ENCODE measurements around the gene LAMC1. TPM values are rescaled to one million over a fixed set of nuclear protein-coding genes. Genes with fewer than 3 reads are reported as not detected.

LAMC1 gene
- total and polyA plus RNA-seq, 4 donors, result 23.4 to 272 (median 116) TPM

DNA sequence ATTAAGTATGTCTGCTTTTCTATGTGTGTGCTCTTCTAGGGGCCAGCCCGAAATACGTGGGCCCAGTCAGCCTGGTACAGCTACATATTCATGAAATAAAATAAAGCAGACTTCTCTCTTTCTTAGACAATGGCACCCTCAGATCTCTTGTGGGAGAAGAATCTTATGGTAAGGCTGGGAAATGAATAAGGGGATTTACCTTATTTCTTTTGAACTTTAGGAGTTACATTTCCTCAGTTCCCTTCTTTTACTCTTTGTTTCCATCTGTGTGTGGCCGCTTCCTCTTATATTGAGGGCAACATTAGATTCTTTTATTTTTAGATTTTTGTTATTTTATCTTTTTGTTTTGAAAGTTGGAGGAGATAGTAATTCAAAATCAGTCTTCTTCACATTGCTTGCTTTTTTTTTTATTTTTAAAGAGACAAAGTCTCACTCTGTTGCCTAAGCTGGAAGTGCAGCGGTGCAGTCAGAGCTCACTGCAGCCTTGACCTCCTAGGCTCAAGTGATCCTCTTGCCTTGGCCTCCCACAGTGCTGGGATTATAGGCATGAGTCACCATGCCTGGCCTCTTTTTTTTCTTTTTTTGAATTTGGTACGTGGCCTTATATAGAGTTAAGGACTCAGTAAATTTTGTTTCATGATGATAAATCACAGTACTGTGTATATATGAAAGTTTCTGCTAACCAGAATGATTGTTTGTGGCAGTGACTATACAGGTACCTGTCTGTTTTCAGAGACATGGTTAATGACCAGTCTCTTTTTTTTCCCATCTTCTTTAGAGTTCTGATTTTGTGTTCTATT, 9.1 kb downstream of the LAMC1 start:
- H3K4me3 ChIP-seq, result no peak overlapping the region
- DNase-seq, result no peak
- no peak for ATAC-seq (ENCODE audit: insufficient read depth, low FRiP score)
- no peaks in the 10 kb centered on the region for H3K9me3 ChIP-seq (ENCODE audit: control insufficient read depth in 4 of 4, insufficient read depth in 3 of 4, low read length in 3 of 4)
- TF ChIP-seq, protein P1, sequence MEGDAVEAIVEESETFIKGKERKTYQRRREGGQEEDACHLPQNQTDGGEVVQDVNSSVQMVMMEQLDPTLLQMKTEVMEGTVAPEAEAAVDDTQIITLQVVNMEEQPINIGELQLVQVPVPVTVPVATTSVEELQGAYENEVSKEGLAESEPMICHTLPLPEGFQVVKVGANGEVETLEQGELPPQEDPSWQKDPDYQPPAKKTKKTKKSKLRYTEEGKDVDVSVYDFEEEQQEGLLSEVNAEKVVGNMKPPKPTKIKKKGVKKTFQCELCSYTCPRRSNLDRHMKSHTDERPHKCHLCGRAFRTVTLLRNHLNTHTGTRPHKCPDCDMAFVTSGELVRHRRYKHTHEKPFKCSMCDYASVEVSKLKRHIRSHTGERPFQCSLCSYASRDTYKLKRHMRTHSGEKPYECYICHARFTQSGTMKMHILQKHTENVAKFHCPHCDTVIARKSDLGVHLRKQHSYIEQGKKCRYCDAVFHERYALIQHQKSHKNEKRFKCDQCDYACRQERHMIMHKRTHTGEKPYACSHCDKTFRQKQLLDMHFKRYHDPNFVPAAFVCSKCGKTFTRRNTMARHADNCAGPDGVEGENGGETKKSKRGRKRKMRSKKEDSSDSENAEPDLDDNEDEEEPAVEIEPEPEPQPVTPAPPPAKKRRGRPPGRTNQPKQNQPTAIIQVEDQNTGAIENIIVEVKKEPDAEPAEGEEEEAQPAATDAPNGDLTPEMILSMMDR (IDR thresholded peaks at IDR 0.05; ENCODE audit: control extremely low read depth, extremely low read depth), result no peak
- H3K4me1 ChIP-seq (ENCODE audit: control insufficient read depth in 5 of 5, insufficient read depth in 5 of 5, low read length in 5 of 5), result peaks cover 2 to 30% (median 8%) of the 10 kb centered on the region in 5 donors
- no peaks in the 10 kb centered on the region for H3K27me3 ChIP-seq (ENCODE audit: control insufficient read depth in 3 of 3, insufficient read depth in 3 of 3, low read length in 2 of 3)
- H3K9ac ChIP-seq (ENCODE audit: insufficient read depth in 1 of 2, low read length in 2 of 2), result no peak overlapping the region
- peaks cover 3% of the 10 kb centered on the region in 4 donors for H3K36me3 ChIP-seq (ENCODE audit: control insufficient read depth in 4 of 4, insufficient read depth in 4 of 4, low read length in 4 of 4)
- no peak overlapping the region for H3K27ac ChIP-seq (ENCODE audit: low read depth in 1 of 2, low read length in 1 of 2)
- WGBS, 2 donors, result 76 to 79% methylated on average over 5 of the region's 5 CpGs

DNA sequence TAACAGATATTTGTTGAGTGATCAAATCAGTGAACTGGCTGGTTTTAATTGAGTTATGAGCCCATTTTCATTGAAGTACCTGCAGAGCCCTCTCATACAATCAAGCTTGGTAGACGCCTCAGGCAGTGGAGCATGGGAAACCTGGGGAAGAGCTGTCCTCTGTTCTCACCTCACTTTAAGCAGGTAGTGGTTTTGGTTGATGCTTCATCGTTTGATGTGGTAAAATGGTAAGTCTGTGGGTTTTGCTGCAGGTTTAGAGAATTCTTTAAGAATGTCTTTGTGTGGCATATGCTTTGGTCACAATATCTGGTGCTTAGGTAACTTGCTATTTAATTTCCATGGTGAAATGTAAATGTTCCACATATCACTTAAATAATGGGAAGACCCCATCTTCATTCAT, 10.0 kb downstream of the LAMC1 start:
- TF ChIP-seq, protein P1 (IDR thresholded peaks at IDR 0.05; ENCODE audit: control extremely low read depth, extremely low read depth), result no peak
- Histone ChIP-seq H3K9me3 (ENCODE audit: control insufficient read depth in 4 of 4, insufficient read depth in 3 of 4, low read length in 3 of 4) (no peaks in the 10 kb centered on the region), H3K27ac (ENCODE audit: low read depth in 1 of 2, low read length in 1 of 2) (no peak overlapping the region), H3K9ac (ENCODE audit: insufficient read depth in 1 of 2, low read length in 2 of 2) (no peak overlapping the region), H3K4me1 (ENCODE audit: control insufficient read depth in 5 of 5, insufficient read depth in 5 of 5, low read length in 5 of 5) (peaks cover 2 to 25% (median 8%) of the 10 kb centered on the region in 5 donors), H3K36me3 (ENCODE audit: control insufficient read depth in 4 of 4, insufficient read depth in 4 of 4, low read length in 4 of 4) (peaks cover 3% of the 10 kb centered on the region in 4 donors), H3K27me3 (ENCODE audit: control insufficient read depth in 3 of 3, insufficient read depth in 3 of 3, low read length in 2 of 3) (no peaks in the 10 kb centered on the region), H3K4me3 (no peak overlapping the region)
- WGBS, 2 donors, result 84 to 90% methylated on average over 2 of the region's 2 CpGs
- no peak for ATAC-seq (ENCODE audit: insufficient read depth, low FRiP score)
- no peak for DNase-seq

DNA sequence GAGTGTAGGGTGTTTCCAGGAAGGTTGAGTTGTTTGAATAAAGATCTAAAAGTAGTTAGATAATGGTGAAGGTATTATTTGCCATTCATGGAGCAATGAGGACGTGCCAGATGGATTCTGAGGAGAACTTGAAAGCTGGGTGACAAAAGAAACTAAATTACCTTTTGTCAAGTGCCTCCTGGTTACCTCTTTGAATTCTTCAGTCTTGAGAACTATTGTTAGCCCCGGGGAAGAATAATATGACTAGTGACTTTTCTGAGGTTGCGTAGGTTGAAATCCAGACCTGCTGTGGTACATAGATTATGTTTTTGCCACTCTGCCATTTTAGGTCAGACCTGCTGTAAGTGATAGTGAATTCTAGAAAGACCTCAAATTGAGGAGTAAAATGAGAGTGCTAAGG, 11.5 kb downstream of the LAMC1 start:
- Histone ChIP-seq H3K9ac (ENCODE audit: insufficient read depth in 1 of 2, low read length in 2 of 2) (no peak overlapping the region), H3K27me3 (ENCODE audit: control insufficient read depth in 3 of 3, insufficient read depth in 3 of 3, low read length in 2 of 3) (no peaks in the 10 kb centered on the region), H3K4me1 (ENCODE audit: control insufficient read depth in 5 of 5, insufficient read depth in 5 of 5, low read length in 5 of 5) (peaks cover 1 to 20% (median 3%) of the 10 kb centered on the region in 5 donors), H3K36me3 (ENCODE audit: control insufficient read depth in 4 of 4, insufficient read depth in 4 of 4, low read length in 4 of 4) (peaks cover 0 to 3% (median 2%) of the 10 kb centered on the region in 4 donors), H3K4me3 (no peak overlapping the region), H3K9me3 (ENCODE audit: control insufficient read depth in 4 of 4, insufficient read depth in 3 of 4, low read length in 3 of 4) (no peaks in the 10 kb centered on the region), H3K27ac (ENCODE audit: low read depth in 1 of 2, low read length in 1 of 2) (no peak overlapping the region)
- ATAC-seq (ENCODE audit: insufficient read depth, low FRiP score), result no peak
- TF ChIP-seq, protein P1 (IDR thresholded peaks at IDR 0.05; ENCODE audit: control extremely low read depth, extremely low read depth), result no peak
- 72 to 88% methylated on average over 3 of the region's 3 CpGs for WGBS, 2 donors
- DNase-seq, result no peak
